Measurements from ENCODE around the gene RALGAPB.
A peak's percentile ranks its signal among the peaks of the same experiment; 100 is the strongest.

RALGAPB gene

DNA sequence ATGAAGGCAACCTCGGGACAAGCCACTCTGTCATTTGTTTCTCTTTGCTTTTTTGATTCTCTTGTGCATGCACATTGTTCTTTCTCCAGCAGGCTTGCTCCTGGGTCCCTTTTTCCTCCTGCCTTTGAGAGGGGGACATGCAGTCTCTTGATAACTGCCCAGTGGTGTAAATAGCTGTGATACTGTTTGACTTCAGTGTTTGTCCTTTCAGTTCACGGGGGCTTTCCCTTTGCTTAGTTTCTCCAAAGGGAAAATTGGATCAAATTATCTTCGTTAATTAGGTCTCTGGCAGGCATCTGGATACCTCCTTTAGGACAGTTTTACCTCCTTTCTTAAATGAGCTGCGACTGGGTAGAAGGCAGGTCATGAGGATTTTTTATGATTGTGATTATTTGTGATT lies 41.5 kb downstream of the RALGAPB start:
- DNase-seq (ENCODE audit: low read depth) = no peak
- H3K4me3 ChIP-seq (replicated peaks; ENCODE audit: low read depth, low read length) = no peak overlapping the region
- TF ChIP-seq, protein P1, sequence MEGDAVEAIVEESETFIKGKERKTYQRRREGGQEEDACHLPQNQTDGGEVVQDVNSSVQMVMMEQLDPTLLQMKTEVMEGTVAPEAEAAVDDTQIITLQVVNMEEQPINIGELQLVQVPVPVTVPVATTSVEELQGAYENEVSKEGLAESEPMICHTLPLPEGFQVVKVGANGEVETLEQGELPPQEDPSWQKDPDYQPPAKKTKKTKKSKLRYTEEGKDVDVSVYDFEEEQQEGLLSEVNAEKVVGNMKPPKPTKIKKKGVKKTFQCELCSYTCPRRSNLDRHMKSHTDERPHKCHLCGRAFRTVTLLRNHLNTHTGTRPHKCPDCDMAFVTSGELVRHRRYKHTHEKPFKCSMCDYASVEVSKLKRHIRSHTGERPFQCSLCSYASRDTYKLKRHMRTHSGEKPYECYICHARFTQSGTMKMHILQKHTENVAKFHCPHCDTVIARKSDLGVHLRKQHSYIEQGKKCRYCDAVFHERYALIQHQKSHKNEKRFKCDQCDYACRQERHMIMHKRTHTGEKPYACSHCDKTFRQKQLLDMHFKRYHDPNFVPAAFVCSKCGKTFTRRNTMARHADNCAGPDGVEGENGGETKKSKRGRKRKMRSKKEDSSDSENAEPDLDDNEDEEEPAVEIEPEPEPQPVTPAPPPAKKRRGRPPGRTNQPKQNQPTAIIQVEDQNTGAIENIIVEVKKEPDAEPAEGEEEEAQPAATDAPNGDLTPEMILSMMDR (IDR thresholded peaks at IDR 0.05; ENCODE audit: low read length, missing control alignments) = no peak

DNA sequence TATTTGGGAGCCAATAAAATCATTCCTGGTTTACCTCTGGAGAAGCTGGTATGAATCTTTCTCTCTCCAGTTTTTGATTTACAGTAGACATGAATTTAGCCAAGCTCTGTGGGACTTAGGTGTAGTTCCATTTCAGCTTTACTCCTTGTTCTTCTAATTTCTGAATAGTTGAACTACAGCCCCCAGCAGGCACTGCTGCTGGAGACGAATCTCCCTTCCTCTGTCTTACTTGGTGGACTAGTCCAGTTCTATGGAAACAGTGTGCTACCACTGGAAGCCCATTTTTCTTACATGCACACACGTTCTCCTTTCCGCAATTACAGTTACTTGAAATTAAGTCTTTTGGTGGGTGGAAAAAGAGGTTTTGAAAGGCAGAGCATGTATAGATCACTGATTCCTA lies 42.3 kb downstream of the RALGAPB start:
- no peak overlapping the region for H3K4me3 ChIP-seq (replicated peaks; ENCODE audit: low read depth, low read length)
- DNase-seq (ENCODE audit: low read depth) = no peak
- TF ChIP-seq, protein P1 (IDR thresholded peaks at IDR 0.05; ENCODE audit: low read length, missing control alignments) = no peak

DNA sequence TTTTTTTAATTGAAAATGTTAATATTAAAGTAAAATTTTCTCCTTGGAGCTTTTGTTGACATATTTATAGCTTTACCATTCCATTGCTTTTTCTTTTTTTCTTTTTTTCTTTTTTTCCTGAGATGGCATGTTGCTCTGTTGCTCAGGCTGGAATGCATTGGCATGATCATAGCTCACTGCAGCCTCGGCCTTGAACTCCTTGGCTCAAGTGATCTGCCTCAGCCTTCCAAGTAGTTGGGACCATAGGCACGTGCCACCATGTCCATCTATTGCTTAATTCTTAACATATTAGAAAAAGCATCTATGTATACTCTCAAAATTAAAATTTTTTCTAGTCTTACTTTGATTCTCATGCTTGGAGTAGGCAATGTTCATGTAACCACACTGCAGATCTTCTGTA lies 43.0 kb downstream of the RALGAPB start:
- TF ChIP-seq, protein P1 (IDR thresholded peaks at IDR 0.05; ENCODE audit: low read length, missing control alignments) = no peak
- DNase-seq (ENCODE audit: low read depth) = no peak
- H3K4me3 ChIP-seq (replicated peaks; ENCODE audit: low read depth, low read length) = no peak overlapping the region

DNA sequence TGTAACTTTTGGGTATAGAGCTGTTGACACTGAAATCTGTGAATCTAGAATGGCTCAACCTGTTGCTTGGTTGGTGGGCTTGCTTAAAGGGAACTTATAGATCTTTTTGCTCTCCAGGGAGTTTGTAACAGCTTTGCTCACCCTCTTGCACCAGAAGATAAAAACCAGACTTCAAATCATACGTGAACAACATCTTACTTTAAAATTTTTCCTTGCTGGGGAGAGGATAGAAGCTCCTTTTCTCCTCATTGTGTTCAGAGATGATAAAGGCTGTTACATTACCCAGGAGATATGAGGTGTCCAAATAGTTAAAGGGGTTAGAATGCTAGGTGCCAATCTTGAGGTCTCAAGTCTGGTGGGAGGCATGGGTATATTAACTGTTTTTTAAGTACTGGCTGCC lies 46.8 kb downstream of the RALGAPB start:
- no peak for DNase-seq (ENCODE audit: low read depth)
- TF ChIP-seq, protein P1 (IDR thresholded peaks at IDR 0.05; ENCODE audit: low read length, missing control alignments) = no peak
- no peak overlapping the region for H3K4me3 ChIP-seq (replicated peaks; ENCODE audit: low read depth, low read length)

DNA sequence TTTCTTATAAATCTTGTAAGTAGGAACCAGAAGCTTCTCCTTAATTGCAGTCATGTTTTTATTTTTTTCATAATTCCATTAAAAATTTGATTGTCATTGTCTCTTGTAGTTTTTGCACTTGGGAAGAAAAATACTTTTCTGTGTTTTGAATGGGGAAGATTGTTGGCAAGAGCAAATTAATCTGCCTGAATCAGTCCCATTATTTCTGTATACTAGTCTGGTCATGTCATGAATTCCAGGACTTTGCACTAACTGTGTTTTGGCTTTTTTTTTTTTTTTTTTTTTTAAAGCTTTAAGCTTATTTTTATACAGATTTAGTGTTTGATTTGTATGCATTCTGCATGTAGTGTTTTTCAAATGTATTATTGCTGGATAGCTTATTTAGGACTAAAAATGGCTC lies 47.6 kb downstream of the RALGAPB start:
- TF ChIP-seq, protein P1 (IDR thresholded peaks at IDR 0.05; ENCODE audit: low read length, missing control alignments) = no peak
- H3K4me3 ChIP-seq (replicated peaks; ENCODE audit: low read depth, low read length) = no peak overlapping the region
- no peak for DNase-seq (ENCODE audit: low read depth)

DNA sequence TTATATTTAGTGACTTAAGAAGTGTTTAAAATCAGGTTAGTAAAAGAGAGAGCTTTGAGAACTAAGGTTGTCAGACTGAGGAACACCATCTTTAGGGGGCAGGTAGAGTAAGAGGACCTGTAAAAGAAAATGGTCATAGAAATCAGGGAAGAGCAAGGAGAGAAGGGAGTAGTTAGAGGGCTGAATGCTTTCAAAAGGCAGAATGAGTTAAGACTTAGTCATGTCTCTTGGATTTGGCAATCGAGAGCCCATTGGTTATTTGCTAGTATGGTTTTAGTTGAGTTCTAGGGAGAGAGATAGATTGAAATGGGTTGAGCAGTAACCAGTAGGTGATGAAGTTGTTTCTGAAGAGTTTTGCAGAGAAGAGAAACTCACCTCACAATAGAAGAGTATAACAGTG lies 51.1 kb downstream of the RALGAPB start:
- no peak overlapping the region for H3K4me3 ChIP-seq (replicated peaks; ENCODE audit: low read depth, low read length)
- DNase-seq (ENCODE audit: low read depth) = peak; percentile 58
- TF ChIP-seq, protein P1 (IDR thresholded peaks at IDR 0.05; ENCODE audit: low read length, missing control alignments) = no peak

DNA sequence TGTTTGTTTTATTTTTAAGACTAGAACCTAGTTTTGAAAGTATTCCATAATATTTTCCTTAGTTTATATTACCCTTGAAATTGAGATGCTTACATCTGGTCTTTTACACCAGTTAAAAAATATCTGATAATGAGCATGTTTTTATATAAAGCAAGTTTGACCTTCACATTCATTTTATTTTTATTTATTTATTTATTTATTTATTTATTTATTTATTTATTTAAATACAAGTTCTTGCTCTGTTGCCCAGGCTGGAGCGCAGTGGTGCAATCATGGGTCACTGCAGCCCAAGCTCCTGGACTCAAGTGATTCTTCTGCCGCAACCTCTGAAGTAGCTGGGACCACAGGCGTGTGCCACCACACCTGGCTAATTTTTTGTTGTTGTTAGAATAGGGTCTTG lies 55.5 kb downstream of the RALGAPB start:
- no peak overlapping the region for H3K4me3 ChIP-seq (replicated peaks; ENCODE audit: low read depth, low read length)
- DNase-seq (ENCODE audit: low read depth) = no peak
- TF ChIP-seq, protein P1 (IDR thresholded peaks at IDR 0.05; ENCODE audit: low read length, missing control alignments) = no peak

All from fibroblast of pulmonary artery (primary cell).